ENCODE data around the gene POP5. TPM values are rescaled to one million over a fixed set of nuclear protein-coding genes. Genes with fewer than 3 reads are reported as not detected.

Gene POP5
- total RNA-seq, 1 experiment from 2014 or later, result 81.0 TPM

- Mint-ChIP-seq H3K9me3 (ENCODE audit: low read depth, unreplicated experiment) (no peaks in the 10 kb centered on the region), H3K27me3 (ENCODE audit: unreplicated experiment) (no peaks in the 10 kb centered on the region), H3K4me3 (ENCODE audit: low read depth, unreplicated experiment) (peak overlapping the region; percentile 87), H3K27ac (ENCODE audit: unreplicated experiment) (peak overlapping the region; percentile 94), H3K36me3 (ENCODE audit: insufficient read depth, unreplicated experiment) (peaks cover 38% of the 10 kb centered on the region), H3K4me1 (ENCODE audit: low read depth, unreplicated experiment) (peaks cover 10% of the 10 kb centered on the region)
- intact Hi-C loops (cut with micrococcal nuclease; ENCODE audit: unreplicated experiment), result no loop called here
- BruUV-seq (replicated peaks), result no TSS peak
- peak; percentile 39 for DNase-seq
- CTCF ChIA-PET, result interaction anchor here (0.9 to 1.7 kb wide), 5 partner anchors 9 to 76 kb away, joined by 3 to 9 read pairs (median 4); partner anchors contain the start of gene SRSF9
- TF ChIP-seq, protein P1, sequence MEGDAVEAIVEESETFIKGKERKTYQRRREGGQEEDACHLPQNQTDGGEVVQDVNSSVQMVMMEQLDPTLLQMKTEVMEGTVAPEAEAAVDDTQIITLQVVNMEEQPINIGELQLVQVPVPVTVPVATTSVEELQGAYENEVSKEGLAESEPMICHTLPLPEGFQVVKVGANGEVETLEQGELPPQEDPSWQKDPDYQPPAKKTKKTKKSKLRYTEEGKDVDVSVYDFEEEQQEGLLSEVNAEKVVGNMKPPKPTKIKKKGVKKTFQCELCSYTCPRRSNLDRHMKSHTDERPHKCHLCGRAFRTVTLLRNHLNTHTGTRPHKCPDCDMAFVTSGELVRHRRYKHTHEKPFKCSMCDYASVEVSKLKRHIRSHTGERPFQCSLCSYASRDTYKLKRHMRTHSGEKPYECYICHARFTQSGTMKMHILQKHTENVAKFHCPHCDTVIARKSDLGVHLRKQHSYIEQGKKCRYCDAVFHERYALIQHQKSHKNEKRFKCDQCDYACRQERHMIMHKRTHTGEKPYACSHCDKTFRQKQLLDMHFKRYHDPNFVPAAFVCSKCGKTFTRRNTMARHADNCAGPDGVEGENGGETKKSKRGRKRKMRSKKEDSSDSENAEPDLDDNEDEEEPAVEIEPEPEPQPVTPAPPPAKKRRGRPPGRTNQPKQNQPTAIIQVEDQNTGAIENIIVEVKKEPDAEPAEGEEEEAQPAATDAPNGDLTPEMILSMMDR (IDR thresholded peaks at IDR 0.05; ENCODE audit: unreplicated experiment), result no peak
These were observed 51.4 kb downstream of the POP5 start for GRCh38 chr12:120529641-120530417.

GRCh38 chr12:120528861-120529525 is 52.2 kb downstream of the POP5 start, which contains the start of gene COQ5:
Gene COQ5 (minus strand): TSS chr12:120529158. CDS start chr12:120529141, 17 bp downstream.
- intact Hi-C loops (cut with micrococcal nuclease; ENCODE audit: unreplicated experiment), result no loop called here
- peak within 1 kb of the TSS; percentile 87 for H3K4me3 Mint-ChIP-seq (ENCODE audit: low read depth, unreplicated experiment)
- no peaks in the 10 kb centered on the region for H3K9me3 Mint-ChIP-seq (ENCODE audit: low read depth, unreplicated experiment)
- DNase-seq, result peak; percentile 90
- TF ChIP-seq, protein P1 (IDR thresholded peaks at IDR 0.05; ENCODE audit: unreplicated experiment), result no peak
- H3K36me3 Mint-ChIP-seq (ENCODE audit: insufficient read depth, unreplicated experiment), result peaks cover 30% of the 10 kb centered on the region
- H3K27ac Mint-ChIP-seq (ENCODE audit: unreplicated experiment), result peak within 1 kb of the TSS; percentile 94
- BruUV-seq (replicated peaks), result no TSS peak
- CTCF ChIA-PET, result interaction anchor here (0.6 to 1.7 kb wide), 8 partner anchors 10 to 76 kb away, joined by 3 to 9 read pairs (median 4); partner anchors contain the start of genes POP5 and SRSF9
- H3K4me1 Mint-ChIP-seq (ENCODE audit: low read depth, unreplicated experiment), result peaks cover 10% of the 10 kb centered on the region
- no peaks in the 10 kb centered on the region for H3K27me3 Mint-ChIP-seq (ENCODE audit: unreplicated experiment)

Other genes starting within 250 kb of the POP5 start
- gene MSI1, start 212.2 kb downstream of the POP5 start, total RNA-seq (2022), result 0.56 and 1.4 TPM in 2 replicates
- gene COX6A1, start 143.3 kb downstream of the POP5 start, total RNA-seq (2022), result 482 and 487 TPM in 2 replicates
- gene TRIAP1, start 135.0 kb downstream of the POP5 start, total RNA-seq (2022), result 29.4 and 34.4 TPM in 2 replicates
- gene GATC, start 135.0 kb downstream of the POP5 start, total RNA-seq (2022), result 29.7 and 43.7 TPM in 2 replicates
- 284 and 292 TPM in 2 replicates for gene SRSF9, start 111.7 kb downstream of the POP5 start, total RNA-seq (2022)
- 419 and 423 TPM in 2 replicates for gene DYNLL1, start 85.3 kb downstream of the POP5 start, total RNA-seq (2022)
- gene COQ5, start 52.2 kb downstream of the POP5 start, total RNA-seq (2022), result 33.8 and 36.8 TPM in 2 replicates
- 172 and 206 TPM in 2 replicates for gene RNF10, start 47.0 kb downstream of the POP5 start, total RNA-seq (2022)
- 0.14 and 0.98 TPM in 2 replicates for gene CABP1, start 59.2 kb upstream of the POP5 start, total RNA-seq (2022)
- 268 and 290 TPM in 2 replicates for gene MLEC, start 105.7 kb upstream of the POP5 start, total RNA-seq (2022)
- 31.6 and 33.5 TPM in 2 replicates for gene UNC119B, start 129.1 kb upstream of the POP5 start, total RNA-seq (2022)
- 16.1 and 21.2 TPM in 2 replicates for gene ACADS, start 144.4 kb upstream of the POP5 start, total RNA-seq (2022)

Data from Calu3 (cell line).